Thoracic aorta (tissue), 2 donors: ENCODE measurements around the gene WFDC12. TPM values are rescaled to one million over a fixed set of nuclear protein-coding genes. Genes with fewer than 3 reads are reported as not detected.
A peak's percentile ranks its signal among the peaks of the same experiment; 100 is the strongest.

Experiments used
- ATAC-seq: fragments of 150-250 bp; one replicate; pipeline ENCODE4 v1.8.0; 2017; ENCODE audit warnings: low read depth; ENCODE audit not compliant: insufficient number of reproducible peaks, low FRiP score
- DNase-seq: peaks from one replicate; pipeline ENCODE4 v3.0.0-alpha.2; 2020; ENCODE audit warnings: low spot score
- H3K27ac ChIP-seq, 2 donors: fragments of 200-600 bp; sonication (generic); 1 replicate in 1 of 2; 2 replicates in 1 of 2; pipeline ENCODE4 v1.5.1; 2016; ENCODE audit warnings: mild to moderate bottlenecking in 2 of 2, moderate library complexity in 2 of 2
- H3K27me3 ChIP-seq: fragments of 200-600 bp; sonication (generic); replicated peaks from 2 replicates; pipeline ENCODE4 v1.6.0; 2016; ENCODE audit warnings: mild to moderate bottlenecking; ENCODE audit not compliant: insufficient read depth
- H3K36me3 ChIP-seq: fragments of 200-600 bp; sonication (generic); one replicate; pipeline ENCODE4 v1.5.1; 2016
- H3K4me1 ChIP-seq, 2 donors: fragments of 200-600 bp; sonication (generic); 1 replicate in 1 of 2; 2 replicates in 1 of 2; pipeline versions ENCODE4 v1.5.1 to v1.6.0; 2016; ENCODE audit warnings: low read depth in 2 of 2, mild to moderate bottlenecking in 1 of 2; ENCODE audit not compliant: control insufficient read depth in 1 of 2
- H3K4me3 ChIP-seq: fragments of 200-600 bp; sonication (generic); 2 replicates; pipeline ENCODE4 v1.5.1; 2016; ENCODE audit warnings: mild to moderate bottlenecking
- H3K9me3 ChIP-seq: fragments of 200-600 bp; sonication (generic); 2 replicates; pipeline ENCODE4 v1.5.1; 2016
- total RNA-seq, 2 donors: library from RNA; depleted of rRNA; stranded (reverse); fragments of >200 nt; gene quantifications; one replicate each; pipeline versions ENCODE4 v1.1.0 to v1.2.3, GENCODE V29; 2016
- TF ChIP-seq, protein P1 (sequence below): fragments of 200-600 bp; sonication (generic); IDR thresholded peaks from one replicate; pipeline ENCODE4 v1.5.1; 2019; ENCODE audit warnings: antibody characterized with exemption

WFDC12 gene
- total RNA-seq, 2 donors from 2014 or later = not detected

DNA sequence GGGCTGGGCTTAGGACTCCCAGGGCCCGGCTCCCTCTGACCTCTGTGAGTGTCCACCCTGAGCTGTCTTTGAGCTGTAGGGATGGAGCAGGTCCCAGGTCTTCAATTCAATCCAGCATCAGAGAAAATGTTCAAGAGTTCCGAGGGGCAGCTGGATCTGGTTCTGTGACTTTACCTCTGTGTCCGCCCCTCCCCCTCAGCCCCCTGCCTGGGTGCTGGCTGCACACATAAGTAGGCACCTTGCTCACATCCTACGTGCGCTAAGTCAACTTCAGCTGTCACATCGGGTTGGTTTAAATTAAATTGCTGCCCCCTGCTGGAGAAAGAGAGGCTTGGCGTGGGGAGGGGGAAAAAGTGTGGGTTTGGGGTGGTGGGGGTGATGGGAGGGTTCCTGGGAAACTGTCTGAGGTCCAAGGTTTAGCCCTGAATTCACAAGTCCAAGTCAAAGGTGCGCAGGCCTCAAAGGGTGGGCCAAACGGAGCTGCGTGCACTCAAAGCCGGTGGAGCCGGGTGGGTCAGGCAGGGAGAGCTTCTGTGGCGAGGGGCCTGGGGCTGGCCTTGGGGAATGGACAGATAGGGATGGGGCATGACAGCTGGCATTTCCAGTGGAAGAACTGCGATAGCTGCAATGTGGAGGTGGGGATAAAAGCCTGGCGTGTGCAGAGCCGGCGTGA is 12.3 kb downstream of the WFDC12 start:
- no peaks in the 10 kb centered on the region for H3K27me3 ChIP-seq
- TF ChIP-seq, protein P1, sequence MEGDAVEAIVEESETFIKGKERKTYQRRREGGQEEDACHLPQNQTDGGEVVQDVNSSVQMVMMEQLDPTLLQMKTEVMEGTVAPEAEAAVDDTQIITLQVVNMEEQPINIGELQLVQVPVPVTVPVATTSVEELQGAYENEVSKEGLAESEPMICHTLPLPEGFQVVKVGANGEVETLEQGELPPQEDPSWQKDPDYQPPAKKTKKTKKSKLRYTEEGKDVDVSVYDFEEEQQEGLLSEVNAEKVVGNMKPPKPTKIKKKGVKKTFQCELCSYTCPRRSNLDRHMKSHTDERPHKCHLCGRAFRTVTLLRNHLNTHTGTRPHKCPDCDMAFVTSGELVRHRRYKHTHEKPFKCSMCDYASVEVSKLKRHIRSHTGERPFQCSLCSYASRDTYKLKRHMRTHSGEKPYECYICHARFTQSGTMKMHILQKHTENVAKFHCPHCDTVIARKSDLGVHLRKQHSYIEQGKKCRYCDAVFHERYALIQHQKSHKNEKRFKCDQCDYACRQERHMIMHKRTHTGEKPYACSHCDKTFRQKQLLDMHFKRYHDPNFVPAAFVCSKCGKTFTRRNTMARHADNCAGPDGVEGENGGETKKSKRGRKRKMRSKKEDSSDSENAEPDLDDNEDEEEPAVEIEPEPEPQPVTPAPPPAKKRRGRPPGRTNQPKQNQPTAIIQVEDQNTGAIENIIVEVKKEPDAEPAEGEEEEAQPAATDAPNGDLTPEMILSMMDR = peak; percentile 32
- no peak overlapping the region for H3K27ac ChIP-seq
- H3K4me1 ChIP-seq = no peaks in the 10 kb centered on the region
- ATAC-seq (no peak), DNase-seq (no peak)
- H3K9me3 ChIP-seq = no peaks in the 10 kb centered on the region
- no peak overlapping the region for H3K4me3 ChIP-seq
- H3K36me3 ChIP-seq = no peaks in the 10 kb centered on the region

DNA sequence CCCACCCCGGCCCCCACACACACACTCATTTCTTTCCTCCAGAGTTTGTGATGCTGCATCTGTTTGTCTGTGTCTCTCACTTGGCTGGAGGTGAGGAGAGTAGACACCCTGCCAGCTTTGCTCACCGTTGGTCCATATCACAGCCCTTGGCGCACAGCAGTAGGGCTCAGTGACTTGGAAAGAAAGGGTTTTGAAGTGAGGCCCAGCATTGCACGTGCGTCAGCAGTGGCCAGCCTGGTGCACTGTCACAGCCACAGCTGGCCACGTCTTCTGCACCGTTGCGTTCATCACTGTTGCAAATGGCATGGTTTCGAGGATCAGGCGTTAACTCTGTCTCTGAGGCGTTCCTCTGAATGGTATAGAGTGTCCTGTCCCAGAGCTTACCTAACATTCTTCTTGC is 13.0 kb downstream of the WFDC12 start:
- TF ChIP-seq, protein P1 = no peak
- no peak overlapping the region for H3K27ac ChIP-seq
- H3K27me3 ChIP-seq = no peaks in the 10 kb centered on the region
- H3K4me3 ChIP-seq = no peak overlapping the region
- no peak for DNase-seq
- no peaks in the 10 kb centered on the region for H3K9me3 ChIP-seq
- no peak for ATAC-seq
- no peaks in the 10 kb centered on the region for H3K36me3 ChIP-seq
- H3K4me1 ChIP-seq = no peaks in the 10 kb centered on the region

DNA sequence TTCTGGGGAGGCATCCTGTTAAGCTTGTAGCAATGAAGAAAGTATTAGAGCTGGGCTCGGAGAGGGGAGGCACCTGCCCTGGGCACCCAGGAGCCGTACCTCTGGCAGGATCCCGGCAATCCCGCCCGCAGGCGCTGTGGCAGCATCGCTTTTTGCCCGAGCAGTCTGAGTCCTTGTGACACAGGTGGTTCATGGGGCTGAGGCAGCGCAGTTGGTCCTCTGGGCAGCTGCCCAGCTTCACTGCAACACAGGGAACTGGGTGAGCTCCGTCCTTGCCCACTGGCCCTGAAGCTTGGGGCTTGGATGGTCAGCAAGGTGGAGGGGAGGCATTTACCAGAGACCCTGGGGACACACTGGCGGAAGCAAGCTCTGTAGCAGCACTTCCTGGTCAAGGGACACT is 14.0 kb downstream of the WFDC12 start:
- no peak overlapping the region for H3K27ac ChIP-seq
- no peaks in the 10 kb centered on the region for H3K4me1 ChIP-seq
- TF ChIP-seq, protein P1 = no peak
- ATAC-seq (no peak), DNase-seq (no peak)
- no peaks in the 10 kb centered on the region for H3K36me3 ChIP-seq
- H3K4me3 ChIP-seq = no peak overlapping the region
- H3K27me3 ChIP-seq = no peaks in the 10 kb centered on the region
- no peaks in the 10 kb centered on the region for H3K9me3 ChIP-seq

DNA sequence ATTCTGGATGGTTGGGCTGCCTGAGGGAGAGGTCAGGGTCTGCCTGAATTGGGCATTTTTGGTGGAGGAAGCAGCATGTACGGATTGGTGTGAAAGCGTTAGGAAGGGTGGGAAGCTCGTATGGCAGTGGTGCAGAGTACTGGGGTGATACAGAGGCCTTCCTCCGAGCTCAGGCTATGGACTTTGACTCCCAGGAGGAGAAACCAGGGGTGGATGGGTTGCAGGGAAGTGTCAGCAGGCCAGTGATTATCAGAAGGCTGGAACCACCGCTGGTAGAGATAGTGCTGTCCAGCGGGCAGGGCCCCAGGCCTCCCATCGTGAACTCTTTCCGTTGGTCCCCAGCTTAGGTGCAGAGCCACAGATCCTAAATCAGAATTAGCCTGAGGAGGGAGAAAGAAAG is 14.6 kb downstream of the WFDC12 start:
- TF ChIP-seq, protein P1 = no peak
- DNase-seq (no peak), ATAC-seq (no peak)
- no peaks in the 10 kb centered on the region for H3K4me1 ChIP-seq
- no peaks in the 10 kb centered on the region for H3K27me3 ChIP-seq
- H3K36me3 ChIP-seq = no peaks in the 10 kb centered on the region
- no peak overlapping the region for H3K4me3 ChIP-seq
- H3K9me3 ChIP-seq = no peaks in the 10 kb centered on the region
- no peak overlapping the region for H3K27ac ChIP-seq

DNA sequence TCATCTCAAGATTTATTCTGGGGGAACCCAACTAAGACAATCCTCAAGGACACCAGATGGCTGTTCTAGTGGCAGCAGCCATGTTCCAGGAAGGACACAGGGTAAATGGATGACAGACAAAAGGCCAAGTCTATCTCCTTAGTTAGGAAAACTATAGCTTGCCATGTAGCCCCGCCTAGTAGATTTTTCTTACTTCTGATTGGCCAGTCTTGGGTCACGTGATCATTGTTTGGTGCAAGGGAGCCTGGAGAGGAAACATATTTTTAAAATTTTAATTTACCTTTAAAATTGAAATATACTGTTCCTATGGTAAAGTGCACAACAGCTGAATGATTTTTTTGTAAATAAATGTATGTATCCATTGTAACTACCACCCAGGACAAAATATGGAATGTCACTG is 18.9 kb downstream of the WFDC12 start:
- H3K36me3 ChIP-seq = no peaks in the 10 kb centered on the region
- TF ChIP-seq, protein P1 = no peak
- no peak for ATAC-seq

More for the DNA sequence above, 18.9 kb downstream of the WFDC12 start:
- Histone ChIP-seq H3K27ac (no peak overlapping the region), H3K9me3 (no peaks in the 10 kb centered on the region), H3K4me3 (no peak overlapping the region), H3K4me1 (no peaks in the 10 kb centered on the region), H3K27me3 (no peaks in the 10 kb centered on the region)
- DNase-seq = no peak
